Neural cell (in vitro differentiated cells): Measurements from ENCODE around the gene LDLRAD4. TPM values are rescaled to one million over a fixed set of nuclear protein-coding genes. Genes with fewer than 3 reads are reported as not detected.

Source experiments
- H2AFZ ChIP-seq: fragments of 200-600, 300-800 bp; sonication (generic), shearing (Covaris generic); 2 replicates; pipeline ENCODE4 v1.6.0; 2014; ENCODE audit warnings: low read depth, mild to moderate bottlenecking, antibody characterized with exemption, low read length, moderate library complexity
- H3F3A ChIP-seq: fragments of 200-600 bp; shearing (Covaris generic); 2 replicates; pipeline ENCODE4 v1.6.1; 2016; ENCODE audit warnings: mild to moderate bottlenecking, moderate library complexity, mixed read lengths, antibody characterized with exemption, low read length; ENCODE audit not compliant: insufficient read depth, poor library complexity, severe bottlenecking
- H3K27ac ChIP-seq: fragments of 200-600, 300-800 bp; sonication (generic), shearing (Covaris generic); 2 replicates; pipeline ENCODE4 v1.5.1; 2014; ENCODE audit warnings: mild to moderate bottlenecking, low read length, moderate library complexity
- H3K27me3 ChIP-seq: fragments of 300-800, 200-600 bp; sonication (generic), shearing (Covaris generic); 2 replicates; pipeline ENCODE4 v1.6.0; 2014; ENCODE audit warnings: mild to moderate bottlenecking, low read depth, low read length, moderate library complexity; ENCODE audit not compliant: insufficient read depth
- H3K36me3 ChIP-seq: fragments of 300-800, 200-600 bp; sonication (generic), shearing (Covaris generic); 2 replicates; pipeline ENCODE4 v1.5.1; 2014; ENCODE audit warnings: mild to moderate bottlenecking, antibody characterized with exemption, low read length, moderate library complexity; ENCODE audit not compliant: insufficient read depth
- H3K4me2 ChIP-seq: fragments of 300-800, 200-600 bp; sonication (generic), shearing (Covaris generic); 2 replicates; pipeline ENCODE4 v1.6.0; 2014; ENCODE audit warnings: mild to moderate bottlenecking, low read length
- H3K4me3 ChIP-seq: fragments of 300-800, 200-600 bp; sonication (generic), shearing (Covaris generic); 2 replicates; pipeline ENCODE4 v1.5.1; 2014; ENCODE audit warnings: mild to moderate bottlenecking, low read length, moderate library complexity
- H3K79me2 ChIP-seq: fragments of 200-600 bp; shearing (Covaris generic); replicated peaks from 2 replicates; pipeline ENCODE4 v1.6.0; 2014; ENCODE audit warnings: mild to moderate bottlenecking, low read length, moderate library complexity; ENCODE audit not compliant: insufficient read depth
- H3K9ac ChIP-seq: fragments of 300-800, 200-600 bp; sonication (generic), shearing (Covaris generic); 2 replicates; pipeline ENCODE4 v1.6.1; 2016; ENCODE audit warnings: mild to moderate bottlenecking, low read length, mixed read lengths
- H3K9me2 ChIP-seq: fragments of 200-600 bp; shearing (Covaris generic); 2 replicates; pipeline ENCODE4 v1.6.1; 2016; ENCODE audit warnings: mild to moderate bottlenecking, low read length, mixed read lengths; ENCODE audit not compliant: insufficient read depth
- H3K9me3 ChIP-seq: fragments of 200-600, 300-800 bp; sonication (generic), shearing (Covaris generic); 2 replicates; pipeline ENCODE4 v1.6.1; 2016; ENCODE audit warnings: mild to moderate bottlenecking, mixed run types, low read length, moderate library complexity, mixed read lengths
- H4K20me1 ChIP-seq: fragments of 200-600 bp; shearing (Covaris generic); 2 replicates; pipeline ENCODE4 v1.6.1; 2016; ENCODE audit warnings: mild to moderate bottlenecking, mixed run types; ENCODE audit not compliant: insufficient read depth
- EP300 ChIP-seq: fragments of 450-650 bp; conservative IDR thresholded peaks from 2 replicates; pipeline ENCODE4 v1.6.1; 2014; ENCODE audit warnings: antibody characterized with exemption, mild to moderate bottlenecking, moderate library complexity; ENCODE audit not compliant: poor library complexity, severe bottlenecking
- EZH2 ChIP-seq: fragments of 200-600, 300-800 bp; shearing (Covaris generic), sonication (generic); IDR thresholded peaks from 2 replicates; pipeline ENCODE4 v1.6.1; 2014; ENCODE audit warnings: antibody characterized with exemption, low read length, borderline replicate concordance, mild to moderate bottlenecking; ENCODE audit not compliant: insufficient read depth, poor library complexity, severe bottlenecking
- MXI1 ChIP-seq: fragments of 450-650 bp; conservative IDR thresholded peaks from 2 replicates; pipeline ENCODE4 v1.6.1; 2014; ENCODE audit warnings: antibody characterized with exemption, mild to moderate bottlenecking; ENCODE audit not compliant: poor library complexity, severe bottlenecking
- POLR2AphosphoS5 ChIP-seq: IDR thresholded peaks from 2 replicates; pipeline ENCODE4 v1.6.1; 2012
- RAD21 ChIP-seq: fragments of 450-650 bp; conservative IDR thresholded peaks from 2 replicates; pipeline ENCODE4 v1.6.1; 2014; ENCODE audit warnings: antibody characterized with exemption, mild to moderate bottlenecking, moderate library complexity
- REST ChIP-seq: IDR thresholded peaks from 2 replicates; pipeline ENCODE4 v1.6.1; 2012; ENCODE audit warnings: borderline replicate concordance
- SMC3 ChIP-seq: fragments of 450-650 bp; conservative IDR thresholded peaks from 2 replicates; pipeline ENCODE4 v1.6.1; 2014; ENCODE audit warnings: antibody characterized with exemption, mild to moderate bottlenecking, moderate library complexity; ENCODE audit not compliant: poor library complexity
- TAF1 ChIP-seq: IDR thresholded peaks from 2 replicates; pipeline ENCODE4 v1.6.1; 2012; ENCODE audit warnings: low read depth
- polyA plus RNA-seq: library from polyadenylated mRNA; depleted of rRNA; stranded (reverse); fragments of >200 nt; gene quantifications from 2 replicates; pipeline ENCODE4 v1.2.3, GENCODE V29; 2014
- TF ChIP-seq, protein P1 (sequence below): fragments of 450-650 bp; IDR thresholded peaks from 2 replicates; pipeline ENCODE4 v1.5.1; 2014; ENCODE audit warnings: antibody characterized with exemption, mild to moderate bottlenecking, moderate library complexity; ENCODE audit not compliant: poor library complexity, severe bottlenecking

The LDLRAD4 gene
- polyA plus RNA-seq, 1 donor from 2014 or later: 3.7 TPM

- Histone ChIP-seq H3K4me3 (no peak overlapping the region), H3K9me3 (no peaks in the 10 kb centered on the region), H3K9me2 (no peaks in the 10 kb centered on the region), H4K20me1 (no peaks in the 10 kb centered on the region), H3K79me2 (no peaks in the 10 kb centered on the region), H3K36me3 (no peaks in the 10 kb centered on the region), H2AFZ (no peak overlapping the region), H3K27ac (no peak overlapping the region), H3F3A (no peaks in the 10 kb centered on the region), H3K27me3 (no peaks in the 10 kb centered on the region), H3K4me2 (no peak overlapping the region), H3K9ac (no peak overlapping the region)
- TF ChIP-seq MXI1: no peak
- no peak for TF ChIP-seq EP300
- no peak for TF ChIP-seq TAF1
- TF ChIP-seq REST: no peak
- no peak for TF ChIP-seq RAD21
- no peak for TF ChIP-seq POLR2AphosphoS5
- TF ChIP-seq, protein P1, sequence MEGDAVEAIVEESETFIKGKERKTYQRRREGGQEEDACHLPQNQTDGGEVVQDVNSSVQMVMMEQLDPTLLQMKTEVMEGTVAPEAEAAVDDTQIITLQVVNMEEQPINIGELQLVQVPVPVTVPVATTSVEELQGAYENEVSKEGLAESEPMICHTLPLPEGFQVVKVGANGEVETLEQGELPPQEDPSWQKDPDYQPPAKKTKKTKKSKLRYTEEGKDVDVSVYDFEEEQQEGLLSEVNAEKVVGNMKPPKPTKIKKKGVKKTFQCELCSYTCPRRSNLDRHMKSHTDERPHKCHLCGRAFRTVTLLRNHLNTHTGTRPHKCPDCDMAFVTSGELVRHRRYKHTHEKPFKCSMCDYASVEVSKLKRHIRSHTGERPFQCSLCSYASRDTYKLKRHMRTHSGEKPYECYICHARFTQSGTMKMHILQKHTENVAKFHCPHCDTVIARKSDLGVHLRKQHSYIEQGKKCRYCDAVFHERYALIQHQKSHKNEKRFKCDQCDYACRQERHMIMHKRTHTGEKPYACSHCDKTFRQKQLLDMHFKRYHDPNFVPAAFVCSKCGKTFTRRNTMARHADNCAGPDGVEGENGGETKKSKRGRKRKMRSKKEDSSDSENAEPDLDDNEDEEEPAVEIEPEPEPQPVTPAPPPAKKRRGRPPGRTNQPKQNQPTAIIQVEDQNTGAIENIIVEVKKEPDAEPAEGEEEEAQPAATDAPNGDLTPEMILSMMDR: no peak
- TF ChIP-seq SMC3: no peak
- no peak for TF ChIP-seq EZH2
Observed at GRCh38 chr18:13616525-13617035, 398.0 kb downstream of the LDLRAD4 start.

DNA sequence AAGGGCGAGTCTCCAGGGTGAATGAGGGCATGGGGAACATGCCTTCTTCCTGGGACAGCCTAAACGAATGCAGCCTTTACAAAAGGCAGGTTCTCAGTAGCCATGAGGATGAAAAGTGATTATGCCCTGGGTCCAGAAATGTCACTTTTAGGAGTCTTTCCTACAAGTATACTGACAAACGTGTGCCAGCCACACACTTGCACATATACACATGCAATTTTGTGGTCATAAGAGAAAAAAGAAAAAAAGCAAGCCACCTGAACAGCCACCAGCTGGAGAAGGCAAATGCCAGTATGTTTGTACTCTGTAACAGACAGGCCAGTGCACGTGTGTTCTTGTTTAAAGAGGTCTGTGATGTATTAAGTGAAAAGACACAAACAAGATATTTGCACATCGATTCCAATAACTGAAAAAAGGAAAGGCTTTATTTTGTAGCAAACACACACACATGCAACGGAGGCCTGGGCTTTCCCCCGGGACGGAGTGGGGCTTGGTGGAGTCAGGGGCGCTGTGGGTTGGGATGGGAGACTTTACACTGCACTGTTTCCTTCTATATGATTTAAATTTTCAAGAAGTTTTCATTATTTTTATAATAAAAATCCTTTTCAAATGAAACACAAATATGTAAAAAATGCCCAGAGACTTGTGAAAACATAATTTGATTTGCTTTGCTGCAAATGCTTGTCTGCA, 399.4 kb downstream of the LDLRAD4 start:
- Histone ChIP-seq H3K9me2 (no peaks in the 10 kb centered on the region), H3K4me2 (no peak overlapping the region), H3K27ac (no peak overlapping the region), H3F3A (no peaks in the 10 kb centered on the region), H3K4me3 (no peak overlapping the region), H3K9ac (no peak overlapping the region), H3K79me2 (no peaks in the 10 kb centered on the region), H4K20me1 (no peaks in the 10 kb centered on the region), H3K27me3 (no peaks in the 10 kb centered on the region), H2AFZ (no peak overlapping the region), H3K9me3 (no peaks in the 10 kb centered on the region), H3K36me3 (no peaks in the 10 kb centered on the region)
- TF ChIP-seq EZH2 (no peak), POLR2AphosphoS5 (no peak), EP300 (no peak)
- TF ChIP-seq, protein P1: no peak
